Kidney (tissue), 14 donors: ENCODE data around the gene LBX2. TPM values are rescaled to one million over a fixed set of nuclear protein-coding genes. Genes with fewer than 3 reads are reported as not detected.
"Not testable (repeated sequence)": the region's sequence is repeated elsewhere in the genome, so short reads cannot be mapped to it uniquely, and the experiment has no call there.

Source experiments
- DNase-seq, 5 donors: peaks; one replicate each; pipeline ENCODE4 v3.0.0-alpha.2; 2013 to 2020
- FAIRE-seq: peaks from 2 replicates; lab custom pipeline; 2012; peaks lifted over from hg19 to GRCh38; lab: Jason Lieb, UNC
- H3K27ac ChIP-seq, 2 donors: one replicate each; pipeline ENCODE4 v1.7.0; 2013; ENCODE audit warnings: low read depth in 2 of 2, low read length in 2 of 2, inconsistent platforms in 1 of 2
- H3K27me3 ChIP-seq: one replicate; pipeline ENCODE4 v1.7.1; 2013; ENCODE audit warnings: low read length, inconsistent platforms; ENCODE audit not compliant: control insufficient read depth, insufficient read depth
- H3K36me3 ChIP-seq, 3 donors: one replicate each; pipeline versions ENCODE4 v1.7.0 to v1.7.1; 2013; ENCODE audit warnings: low read length in 3 of 3, control low read depth in 1 of 3, inconsistent platforms in 1 of 3; ENCODE audit not compliant: insufficient read depth in 3 of 3, control insufficient read depth in 2 of 3
- H3K4me1 ChIP-seq, 3 donors: one replicate each; pipeline versions ENCODE4 v1.7.0 to v1.7.1; 2013; ENCODE audit warnings: low read length in 3 of 3, inconsistent platforms in 1 of 3, low read depth in 1 of 3; ENCODE audit not compliant: control insufficient read depth in 2 of 3, insufficient read depth in 2 of 3
- H3K4me3 ChIP-seq, 3 donors: one replicate each; pipeline versions ENCODE4 v1.7.0 to v1.8.1; 2013; ENCODE audit warnings: low read length in 3 of 3, control low read depth in 1 of 3, inconsistent platforms in 1 of 3
- H3K9ac ChIP-seq, 3 donors: one replicate each; pipeline versions ENCODE4 v1.7.0 to v1.7.1; 2013; ENCODE audit warnings: low read length in 3 of 3, control low read depth in 1 of 3, inconsistent platforms in 1 of 3
- H3K9me3 ChIP-seq, 3 donors: one replicate each; pipeline versions ENCODE4 v1.7.0 to v1.7.1; 2013; ENCODE audit warnings: low read length in 3 of 3, control low read depth in 1 of 3, inconsistent platforms in 1 of 3; ENCODE audit not compliant: control insufficient read depth in 2 of 3, insufficient read depth in 1 of 3
- CTCF ChIP-seq: IDR thresholded peaks from 3 replicates; pipeline ENCODE4 v1.5.1; 2012; ENCODE audit warnings: mild to moderate bottlenecking, moderate library complexity, borderline replicate concordance; ENCODE audit not compliant: insufficient read depth; ENCODE audit errors: extremely low read depth
- intact Hi-C: fragments of 100-400 bp; cut with DNase I; formaldehyde crosslinking; loops from one replicate; pipeline ENCODE4 v1.11.1; 2022
- polyA plus RNA-seq: library from polyadenylated mRNA; stranded (reverse); fragments of 350-450 nt; fragmentation: Illumina TruSeq; extraction: RNeasy Lipid Tissue Mini Kit (QIAGEN cat#74804); gene quantifications from one replicate; pipeline ENCODE4 v1.2.3, GENCODE V29; 2014; ENCODE audit warnings: low read depth, low replicate concordance; ENCODE audit not compliant: insufficient read depth
- total RNA-seq: library from RNA; stranded (reverse); fragmentation: NEBNext Ultra II Directional; extraction: Animal tissue kit (Norgen Biotek cat#: 25700); gene quantifications from one replicate; pipeline ENCODE4 v1.2.1, GENCODE V29; 2021
- donor health status: control.
- donor health status: control.
- donor health status: control.
- donor health status: control.
- donor health status: control.
- donor health status: DM: yes; HTN: yes; CAD: no.
- donor health status: Normal renal cell carcinoma (clear cell type).

LBX2 gene
- total and polyA plus RNA-seq, 2 donors from 2014 or later: 1.5 to 2.5 TPM

GRCh38 chr2:74472086-74472944, 27.1 kb downstream of the LBX2 start, which contains the start of gene MRPL53:
TSS of gene MRPL53 (minus strand) at chr2:74472680. CDS start at chr2:74472660, 20 bp downstream.
- DNase-seq (peak; percentile 95 to 98 (median 98)), FAIRE-seq (no peak)
- TF ChIP-seq CTCF: no peak
- Histone ChIP-seq H3K9ac (peak within 1 kb of the TSS; percentile 68 to 98 (median 91)), H3K27me3 (no peaks in the 10 kb centered on the region), H3K4me3 (peak within 1 kb of the TSS; percentile 78 to 97 (median 96)), H3K27ac (peak within 1 kb of the TSS; percentile 80 to 94), H3K4me1 (peaks cover 0 to 2% (median 0%) of the 10 kb centered on the region in 3 donors), H3K9me3 (no peaks in the 10 kb centered on the region), H3K36me3 (peaks cover 0 to 13% (median 9%) of the 10 kb centered on the region in 3 donors)
- intact Hi-C loops: no loop called here

- H3K9ac ChIP-seq: peak overlapping the region; percentile 68 to 98 (median 91)
- no peak for TF ChIP-seq CTCF
- H3K36me3 ChIP-seq: peaks cover 0 to 13% (median 9%) of the 10 kb centered on the region in 3 donors
- no peaks in the 10 kb centered on the region for H3K27me3 ChIP-seq
- H3K27ac ChIP-seq: peak overlapping the region; percentile 80 to 94
- H3K4me3 ChIP-seq: peak overlapping the region; percentile 78 to 97 (median 96)
- FAIRE-seq: no peak
- DNase-seq: peak in 1 of 5 donors; percentile 32
- no peaks in the 10 kb centered on the region for H3K9me3 ChIP-seq
- peaks cover 0 to 2% (median 0%) of the 10 kb centered on the region in 3 donors for H3K4me1 ChIP-seq
- intact Hi-C loops: no loop called here
Observed at GRCh38 chr2:74471332-74472065, 27.9 kb downstream of the LBX2 start.

GRCh38 chr2:74470742-74471141, 28.7 kb downstream of the LBX2 start:
- peaks cover 0 to 13% (median 9%) of the 10 kb centered on the region in 3 donors for H3K36me3 ChIP-seq
- H3K27ac ChIP-seq, H3K4me3 ChIP-seq, H3K9ac ChIP-seq, H3K9me3 ChIP-seq, H3K4me1 ChIP-seq, H3K27me3 ChIP-seq, intact Hi-C loops, FAIRE-seq: not testable (repeated sequence)
- DNase-seq: peak in 1 of 5 donors; percentile 65
